Hematopoietic multipotent progenitor cell treated with erythropoietin and hydrocortisone succinate and interleukin-3 and kit ligand, for 15 days (in vitro differentiated cells): ENCODE results near the gene ARFGAP1.
"Not testable (repeated sequence)": the region's sequence is repeated elsewhere in the genome, so short reads cannot be mapped to it uniquely, and the experiment has no call there.

Experiments
- DNase-seq: peaks from one replicate; pipeline ENCODE4 v3.0.0-alpha.2; 2015; ENCODE audit warnings: low spot score

The ARFGAP1 gene

DNA sequence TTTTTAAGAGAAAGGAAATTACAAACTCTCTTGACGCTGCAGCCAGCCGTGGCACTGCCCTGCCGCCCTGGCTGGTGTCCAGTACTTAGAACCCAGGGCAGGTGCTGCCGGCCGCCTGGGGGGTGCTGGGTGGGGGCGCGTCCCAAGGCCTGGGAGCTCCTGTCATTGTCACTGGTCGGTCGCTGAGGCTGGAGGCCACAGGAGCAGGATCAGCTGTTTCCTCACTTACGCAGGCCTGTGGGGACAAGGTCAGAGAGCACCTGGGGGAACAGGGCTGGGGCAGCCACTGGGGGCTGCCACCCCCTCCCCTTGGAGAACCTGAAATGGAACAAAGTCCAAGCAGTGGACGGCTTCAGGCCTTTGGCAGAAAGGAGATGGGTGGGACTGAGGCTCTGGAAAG is 31.3 kb upstream of the ARFGAP1 start:
- no peak for DNase-seq

DNA sequence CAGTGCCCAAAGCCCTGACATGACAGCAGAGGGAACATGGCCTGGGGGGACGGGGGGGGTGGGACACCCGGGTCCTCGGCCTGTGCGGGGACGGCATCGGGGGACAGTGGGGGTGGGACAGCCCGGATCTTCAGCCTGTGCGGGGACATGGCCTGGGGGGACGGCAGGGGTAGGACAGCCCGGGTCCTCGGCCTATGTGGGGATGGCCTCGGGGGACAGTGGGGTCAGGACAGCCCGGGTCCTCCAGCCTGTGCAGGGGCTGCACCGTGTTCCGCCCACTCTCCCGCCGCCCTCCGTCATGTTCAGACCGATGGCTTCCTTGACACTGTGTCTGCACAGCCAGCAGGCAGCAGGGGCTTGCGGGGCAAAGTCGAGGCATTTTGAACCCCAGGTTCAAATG is 29.9 kb upstream of the ARFGAP1 start:
- DNase-seq, result no peak

DNA sequence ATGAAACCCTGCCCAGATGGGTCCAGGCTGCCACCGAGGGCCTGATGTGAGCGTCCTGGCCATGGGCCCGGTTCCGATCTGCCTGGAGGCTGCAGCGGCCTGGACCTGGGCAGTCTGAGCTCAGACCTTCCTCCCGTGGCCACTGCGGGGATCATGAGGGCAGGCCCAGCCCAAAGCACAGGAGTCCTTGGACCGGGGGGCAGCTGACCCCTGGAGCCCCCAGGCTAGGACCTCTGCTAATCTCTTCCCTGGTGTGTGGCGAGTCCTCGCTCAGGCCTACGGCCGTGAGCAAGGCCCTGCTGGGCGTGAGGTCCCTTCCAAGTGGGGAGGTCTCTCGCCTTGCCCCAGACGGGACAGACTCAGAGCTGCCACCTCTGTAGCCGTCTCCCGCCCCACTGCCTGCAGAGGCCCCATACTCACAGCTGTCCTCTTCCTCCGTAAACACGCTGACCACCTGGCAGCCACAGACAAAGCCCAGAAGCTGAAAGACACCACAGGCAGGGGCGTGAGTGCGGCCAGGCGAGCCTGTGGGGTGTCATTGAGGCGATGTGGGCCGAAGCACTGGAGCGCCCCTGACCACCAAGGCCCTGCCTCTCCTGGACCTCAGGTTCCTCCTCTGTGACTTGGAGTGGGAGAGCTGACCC is 28.9 kb upstream of the ARFGAP1 start:
- no peak for DNase-seq

DNA sequence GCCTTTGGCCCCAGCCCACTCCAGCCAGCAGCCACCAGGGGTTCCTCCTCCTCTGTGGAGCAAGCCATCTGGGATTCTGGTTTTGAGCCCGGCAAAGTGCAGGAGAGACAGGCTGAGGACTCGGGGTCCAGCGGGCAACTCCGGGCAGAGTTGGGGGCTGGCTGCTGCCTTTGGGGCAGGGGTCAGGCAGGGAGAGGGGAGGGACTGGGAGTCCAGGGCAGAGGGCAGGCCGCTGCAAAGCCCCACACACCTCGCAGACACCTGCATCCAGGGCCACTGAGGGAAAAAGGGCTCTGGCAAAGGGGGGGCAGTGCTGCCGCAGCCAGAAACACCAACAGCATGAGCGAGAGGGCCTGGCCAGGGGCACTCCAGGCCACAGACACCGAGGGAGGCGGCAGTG is 28.1 kb upstream of the ARFGAP1 start:
- DNase-seq, result no peak

DNA sequence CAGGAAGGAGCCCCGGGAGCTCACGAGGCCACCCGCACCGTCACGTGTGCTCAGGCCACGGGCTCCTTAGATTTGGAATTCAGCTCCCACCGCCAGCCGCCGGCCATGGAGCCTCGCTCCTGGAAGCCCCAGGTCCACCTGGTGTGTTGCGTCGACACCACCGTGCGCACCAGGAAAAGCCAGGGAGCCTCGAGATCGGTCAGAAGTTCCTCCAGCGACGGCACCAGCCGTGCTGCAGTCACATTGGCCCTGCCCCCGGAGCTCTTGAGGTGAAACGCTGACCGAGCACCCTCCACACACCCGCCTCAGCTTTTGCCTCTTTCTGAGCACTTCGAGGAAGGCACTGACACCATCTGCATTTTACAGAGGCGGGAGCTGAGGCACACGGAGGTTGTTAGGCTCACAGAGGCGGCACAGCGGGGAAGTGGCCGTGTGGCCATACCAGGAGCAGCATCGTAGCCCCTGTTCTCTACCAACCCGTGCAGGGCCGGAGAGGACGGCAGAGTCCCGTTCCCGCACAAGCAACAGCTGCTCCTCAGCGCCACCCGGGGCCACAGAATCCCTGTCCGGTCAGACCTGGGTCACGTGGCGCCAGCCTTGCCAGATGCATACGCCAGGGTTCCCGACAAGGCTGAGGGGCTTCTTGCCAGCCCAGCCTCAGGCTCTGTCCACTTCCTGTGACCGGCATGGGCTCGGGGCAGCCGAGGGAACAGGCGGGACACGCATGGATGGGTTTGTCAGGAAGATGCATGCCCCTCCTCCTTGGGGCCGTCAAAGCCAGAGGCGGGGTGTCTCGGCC is 25.9 kb upstream of the ARFGAP1 start:
- DNase-seq, result no peak

DNA sequence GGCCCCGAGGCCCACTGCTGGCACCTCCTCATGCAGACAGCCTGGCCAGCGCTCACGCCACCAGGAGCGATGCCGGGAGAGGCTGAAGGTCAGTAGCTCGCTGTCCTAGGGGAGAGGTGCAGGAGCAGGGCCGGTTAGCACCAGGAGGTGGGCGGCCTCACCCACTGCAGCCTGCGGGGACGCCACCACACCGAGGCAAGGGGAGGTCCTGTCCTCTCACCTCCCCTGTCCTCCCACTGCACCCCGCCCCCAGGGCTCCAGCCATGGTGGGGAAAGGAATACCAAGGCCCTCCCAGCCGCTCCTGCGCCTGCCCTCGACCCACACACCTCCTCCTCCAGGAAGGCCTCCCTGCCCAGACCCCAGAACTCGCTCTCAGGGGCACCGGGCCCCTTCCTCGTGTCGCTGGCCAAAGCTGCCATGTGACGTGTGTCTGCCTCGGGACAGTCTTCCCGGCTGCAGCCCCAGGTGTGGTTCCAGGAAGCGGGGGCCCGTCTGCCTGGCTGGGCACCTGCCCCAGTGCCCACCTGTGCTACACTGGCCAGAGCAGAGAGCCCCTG is 24.9 kb upstream of the ARFGAP1 start:
- no peak for DNase-seq

DNA sequence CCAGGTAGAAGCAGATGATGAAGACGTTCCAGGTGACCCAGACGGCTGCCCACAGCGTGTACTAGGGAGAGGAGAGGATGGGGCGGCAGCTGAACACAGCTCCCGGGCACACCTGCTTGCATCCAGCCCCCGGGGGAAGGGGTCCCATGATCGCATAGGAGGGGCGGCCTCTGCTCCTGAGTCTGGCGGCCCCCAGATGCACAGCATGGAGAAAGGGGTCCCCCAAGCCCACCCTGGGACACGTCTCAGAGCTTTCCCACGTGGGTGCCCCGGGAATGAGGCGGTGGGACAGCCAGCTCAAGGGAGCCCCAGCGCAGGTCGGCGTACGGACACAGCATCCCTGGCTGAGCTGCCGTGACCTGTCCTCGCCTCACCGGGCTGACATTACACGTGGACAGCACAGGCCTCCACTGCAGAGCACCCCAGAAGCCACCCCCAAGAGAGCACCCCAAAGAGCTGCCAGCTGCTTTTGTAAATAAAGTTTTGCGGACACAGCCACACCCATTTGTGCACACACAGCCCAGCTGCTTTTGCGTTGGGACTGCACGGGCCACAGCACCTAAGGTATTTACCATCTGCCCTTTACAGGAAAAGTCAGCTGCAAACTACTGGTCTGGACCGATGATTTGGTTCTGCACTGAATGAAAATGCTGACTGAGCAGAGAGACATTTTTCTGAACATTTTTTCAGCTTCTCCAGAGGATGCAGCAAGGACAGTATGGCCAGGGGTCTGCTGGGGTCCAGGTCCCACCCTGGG is 23.6 kb upstream of the ARFGAP1 start:
- DNase-seq, result no peak

DNA sequence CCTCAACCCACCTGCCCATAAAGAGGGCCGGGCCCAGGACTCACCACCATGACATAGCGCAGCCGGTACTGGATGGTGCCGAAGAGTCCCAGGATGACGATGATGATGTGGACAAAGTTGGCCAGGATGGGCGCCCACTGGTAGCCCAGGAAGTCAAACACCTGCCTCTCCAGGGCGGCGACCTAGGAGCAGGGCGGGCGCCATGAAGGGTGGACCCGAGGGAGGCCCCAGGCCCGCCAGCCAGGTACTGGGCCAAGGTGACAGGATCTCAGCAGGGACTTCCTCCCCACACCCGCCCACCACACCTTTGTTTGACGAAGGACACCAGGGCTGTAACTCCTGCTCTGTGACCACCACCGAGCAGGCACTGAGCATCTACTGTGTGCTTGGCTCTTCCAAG is 22.7 kb upstream of the ARFGAP1 start:
- no peak for DNase-seq

DNA sequence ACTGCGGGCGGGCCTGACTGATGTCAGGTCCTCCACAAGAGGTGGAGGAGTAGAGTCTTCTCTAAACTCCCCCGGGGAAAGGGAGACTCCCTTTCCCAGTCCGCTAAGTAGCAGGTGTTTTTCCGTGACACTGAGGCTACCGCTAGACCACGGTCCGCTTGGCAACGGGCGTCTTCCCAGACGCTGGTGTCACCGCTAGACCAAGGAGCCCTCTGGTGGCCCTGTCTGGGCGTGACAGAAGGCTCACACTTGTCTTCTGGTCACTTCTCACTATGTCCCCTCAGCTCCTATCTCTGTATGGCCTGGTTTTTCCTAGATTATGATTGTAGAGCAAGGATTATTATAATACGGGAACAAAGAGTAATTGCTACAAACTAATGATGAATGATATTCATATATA is 21.3 kb upstream of the ARFGAP1 start:
- not testable (repeated sequence) for DNase-seq

DNA sequence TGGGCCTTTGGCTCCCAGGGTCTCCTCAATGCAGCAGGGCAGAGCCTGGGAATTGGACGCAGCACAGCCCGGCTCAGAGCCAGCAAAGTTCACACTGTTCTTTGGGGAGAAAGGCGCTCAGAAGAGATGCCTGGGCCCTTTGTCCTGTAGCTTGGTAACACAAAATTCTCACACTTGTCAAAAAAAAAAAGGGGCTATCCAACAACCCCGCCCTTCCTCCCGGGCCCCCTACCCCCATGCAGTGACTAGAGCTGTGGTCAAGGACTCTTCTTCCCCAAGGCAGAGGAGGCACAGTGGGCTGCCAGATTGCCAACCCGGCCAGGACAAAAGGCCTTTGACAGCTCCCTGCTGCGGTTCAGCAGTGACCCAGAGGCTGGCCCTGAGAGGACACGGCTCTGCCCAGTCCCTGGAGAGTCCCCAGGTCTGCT is 20.3 kb upstream of the ARFGAP1 start:
- DNase-seq, result no peak

DNA sequence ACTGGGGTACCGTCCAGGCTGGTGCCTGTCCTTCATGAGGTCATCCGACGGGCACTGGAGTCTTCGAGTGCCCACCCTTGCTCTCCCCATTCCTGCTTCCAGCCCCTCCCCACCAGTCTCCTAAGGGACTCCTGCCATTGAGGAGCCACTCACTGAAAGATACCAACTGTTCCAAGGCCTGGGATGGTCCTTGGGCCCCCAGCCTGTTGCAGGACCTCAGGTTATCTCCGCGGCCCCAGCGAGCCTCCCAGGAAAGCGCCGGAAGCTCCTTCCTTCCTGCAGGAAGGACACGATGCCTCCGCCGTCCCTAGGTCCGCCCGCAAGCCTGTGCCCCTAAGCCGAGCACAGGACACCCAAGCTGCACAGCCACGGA is 19.6 kb upstream of the ARFGAP1 start:
- DNase-seq, result no peak

DNA sequence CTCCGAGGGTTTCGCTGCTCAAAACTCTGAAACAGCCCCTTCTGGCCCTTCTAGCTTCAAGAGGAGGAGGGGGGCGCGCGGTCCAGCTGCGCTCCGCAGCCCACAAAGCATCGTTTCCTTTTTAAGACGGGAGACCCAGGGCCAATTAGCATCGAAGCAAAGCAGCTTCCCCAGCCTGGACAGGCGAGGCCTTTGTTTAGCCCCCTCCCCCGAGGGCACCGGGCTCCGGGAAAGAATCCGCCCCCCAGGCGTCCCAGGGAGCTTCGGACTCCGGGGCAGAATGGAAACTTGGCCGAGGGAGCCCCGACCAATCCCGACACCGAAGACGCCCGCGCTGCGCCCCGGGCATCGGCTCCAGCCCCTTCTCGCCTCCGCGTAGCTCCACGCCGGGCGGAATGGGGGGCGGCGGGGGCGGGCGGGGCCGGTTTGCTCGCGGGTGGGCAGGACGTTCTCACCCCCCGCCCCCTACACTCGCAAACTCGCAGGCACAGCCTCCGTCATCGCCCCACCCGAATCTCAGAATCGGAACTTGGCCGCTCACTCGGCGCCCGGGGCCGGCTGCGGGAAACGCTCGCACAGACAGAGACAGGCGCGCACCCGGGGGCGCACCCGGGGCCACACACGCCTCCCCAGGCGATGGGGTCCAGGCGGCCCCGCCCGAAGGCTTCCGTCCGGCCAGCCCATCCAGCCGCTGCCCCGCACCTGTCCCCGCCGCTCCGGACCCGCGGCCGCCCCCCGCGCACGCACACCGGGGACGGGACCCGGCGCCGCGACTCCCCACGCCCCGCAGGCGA is 19.0 kb upstream of the ARFGAP1 start:
- no peak for DNase-seq

DNA sequence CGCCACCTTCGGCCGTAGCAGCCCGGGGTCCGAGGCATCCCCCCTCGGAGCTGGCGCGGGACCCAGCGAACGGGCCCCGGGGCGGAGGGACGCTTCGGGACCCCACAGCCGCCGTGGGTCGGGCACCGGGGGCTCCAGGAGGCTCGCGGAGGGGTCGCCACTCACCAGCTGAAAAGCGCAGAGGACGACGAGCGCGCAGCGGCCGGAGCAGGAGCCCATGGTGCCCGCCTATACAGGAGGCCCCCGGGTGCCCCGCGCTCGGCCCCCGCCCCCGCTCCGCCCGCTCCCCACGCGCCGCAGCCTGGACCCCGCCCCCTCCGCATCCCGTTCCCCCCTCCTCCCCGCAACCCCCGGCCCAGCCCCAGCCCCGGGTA is 18.4 kb upstream of the ARFGAP1 start, which contains the start of gene NKAIN4:
NKAIN4 (minus strand) TSS at position 232 of the 374 bp plus-strand sequence; CDS start at position 219, 13 bp downstream.
- no peak for DNase-seq

DNA sequence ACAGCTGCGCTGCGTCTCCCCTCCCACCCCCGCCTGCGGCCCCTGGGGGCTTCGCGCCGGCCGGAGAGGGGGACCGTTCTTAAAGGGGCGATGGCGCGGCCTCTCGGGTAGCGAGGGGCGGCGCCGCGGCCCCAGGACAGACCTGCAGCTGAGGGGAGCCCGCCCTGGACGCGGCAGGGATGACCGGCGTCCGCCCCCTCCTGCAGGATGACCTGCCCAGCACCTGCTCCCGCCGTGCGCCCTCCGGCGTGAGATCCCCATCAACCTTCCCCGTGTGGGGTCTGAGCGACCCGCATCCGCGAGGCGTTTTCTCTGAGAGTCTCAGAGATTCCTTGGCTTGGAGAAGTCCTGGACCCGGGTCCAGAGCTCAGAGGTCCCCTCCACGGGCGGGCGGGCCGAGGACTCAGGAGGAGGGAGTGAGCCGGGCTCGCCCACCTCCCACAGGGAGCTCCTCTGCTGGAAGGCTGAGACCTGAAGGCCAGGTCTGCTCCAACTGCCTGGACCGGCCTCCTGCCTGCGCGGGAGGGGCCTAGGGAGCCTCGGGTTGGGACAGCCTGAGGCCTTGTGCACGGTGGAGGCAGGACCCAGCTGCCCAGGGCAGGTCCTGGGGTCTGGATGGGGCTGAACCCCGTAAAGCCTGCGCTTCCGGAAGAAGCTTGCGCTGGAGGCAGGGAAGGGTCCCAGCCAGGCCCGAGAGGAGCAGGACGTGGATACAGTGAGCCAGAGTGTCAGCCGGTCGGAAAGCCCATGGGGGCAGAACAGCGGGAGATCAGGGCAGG is 17.8 kb upstream of the ARFGAP1 start:
- DNase-seq, result no peak

DNA sequence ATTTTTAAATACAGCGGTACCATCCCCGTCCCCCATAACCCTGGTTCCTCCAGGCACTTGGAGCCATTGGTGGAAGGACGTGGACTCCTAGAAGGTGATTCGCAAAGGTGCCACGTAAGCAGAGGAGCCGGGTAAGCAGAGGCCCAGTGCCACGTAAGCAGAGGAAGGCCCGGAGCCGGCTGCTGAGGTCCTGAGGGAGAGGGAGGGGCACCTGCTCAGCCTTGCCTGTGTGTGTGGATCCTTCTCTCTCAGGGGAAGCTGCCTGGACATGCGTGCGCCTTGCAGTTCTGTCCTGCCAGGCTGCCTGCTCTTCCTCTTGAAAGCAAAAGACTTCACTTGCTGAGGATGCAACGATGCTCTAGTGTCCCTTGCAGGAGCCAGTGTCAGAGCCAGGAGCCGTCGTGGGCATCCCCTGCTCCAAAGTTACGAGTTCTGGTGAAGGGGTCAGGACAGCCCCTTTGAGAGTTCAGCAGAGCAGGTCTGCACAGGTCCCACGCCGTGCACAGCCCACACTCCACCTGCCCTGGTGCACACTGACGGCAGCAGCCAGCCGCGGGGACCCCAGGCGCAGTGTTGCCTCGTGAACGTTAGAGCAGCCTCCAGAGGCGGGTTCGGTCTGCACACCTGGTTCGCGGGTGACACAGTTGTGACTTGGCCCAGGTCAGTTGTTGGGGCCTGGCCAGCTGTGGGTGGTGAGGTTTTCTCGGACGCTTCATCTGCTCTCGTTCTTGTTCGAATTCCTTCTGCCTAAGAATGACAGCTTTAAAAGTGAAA is 16.5 kb upstream of the ARFGAP1 start:
- no peak for DNase-seq

DNA sequence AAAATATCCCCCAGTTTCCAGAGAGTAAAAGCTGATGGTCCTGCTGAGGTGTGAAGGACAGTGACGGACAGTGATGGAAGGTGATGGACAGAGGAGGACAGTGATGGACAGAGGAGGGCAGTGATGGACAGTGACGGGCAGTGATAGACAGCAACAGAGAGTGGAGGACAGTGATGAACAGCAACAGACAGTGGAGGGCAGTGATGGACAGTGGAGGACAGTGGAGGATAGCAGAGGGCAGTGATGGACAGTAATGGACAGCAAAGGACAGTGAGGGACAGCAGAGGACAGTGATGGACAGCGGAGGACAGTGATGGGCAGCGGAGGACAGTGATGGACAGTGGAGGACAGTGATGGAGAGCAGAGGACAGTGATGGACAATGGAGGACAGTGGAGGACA is 15.7 kb upstream of the ARFGAP1 start:
- no peak for DNase-seq

DNA sequence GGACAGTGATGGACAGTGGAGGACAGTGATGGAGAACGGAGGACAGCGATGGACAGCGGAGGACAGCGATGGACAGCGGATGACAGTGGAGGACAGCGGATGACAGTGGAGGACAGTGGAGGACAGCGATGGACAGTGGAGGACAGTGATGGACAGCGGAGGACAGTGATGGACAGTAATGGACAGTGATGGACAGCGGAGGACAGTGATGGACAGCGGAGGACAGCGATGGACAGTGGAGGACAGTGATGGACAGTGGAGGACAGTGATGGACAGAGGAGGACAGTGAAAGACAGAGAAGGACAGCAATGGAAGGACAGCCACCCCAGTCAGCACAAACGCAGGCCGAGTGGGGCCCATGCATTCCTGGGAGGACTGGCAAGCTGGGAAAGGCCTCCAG is 15.0 kb upstream of the ARFGAP1 start:
- DNase-seq, result no peak

DNA sequence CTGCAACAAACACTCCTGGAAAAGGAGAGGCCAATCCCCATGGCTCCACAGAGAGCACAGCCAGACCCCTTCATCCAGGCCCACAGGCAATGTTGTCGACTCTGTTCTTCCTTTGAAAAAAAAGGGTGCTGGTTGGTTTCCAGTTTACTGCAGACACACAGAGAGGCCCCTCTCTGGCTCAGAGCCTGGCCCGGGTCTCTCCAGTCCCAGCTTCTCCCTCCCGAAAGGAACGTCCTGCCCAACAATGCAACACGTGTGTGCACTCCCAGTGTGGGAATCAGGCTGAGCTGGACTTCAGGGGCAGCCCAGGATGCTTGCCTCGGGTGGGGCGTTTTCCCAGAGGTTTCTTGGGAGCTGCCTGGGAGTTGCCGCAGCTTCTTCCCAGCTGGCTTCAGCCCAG is 13.8 kb upstream of the ARFGAP1 start:
- no peak for DNase-seq

DNA sequence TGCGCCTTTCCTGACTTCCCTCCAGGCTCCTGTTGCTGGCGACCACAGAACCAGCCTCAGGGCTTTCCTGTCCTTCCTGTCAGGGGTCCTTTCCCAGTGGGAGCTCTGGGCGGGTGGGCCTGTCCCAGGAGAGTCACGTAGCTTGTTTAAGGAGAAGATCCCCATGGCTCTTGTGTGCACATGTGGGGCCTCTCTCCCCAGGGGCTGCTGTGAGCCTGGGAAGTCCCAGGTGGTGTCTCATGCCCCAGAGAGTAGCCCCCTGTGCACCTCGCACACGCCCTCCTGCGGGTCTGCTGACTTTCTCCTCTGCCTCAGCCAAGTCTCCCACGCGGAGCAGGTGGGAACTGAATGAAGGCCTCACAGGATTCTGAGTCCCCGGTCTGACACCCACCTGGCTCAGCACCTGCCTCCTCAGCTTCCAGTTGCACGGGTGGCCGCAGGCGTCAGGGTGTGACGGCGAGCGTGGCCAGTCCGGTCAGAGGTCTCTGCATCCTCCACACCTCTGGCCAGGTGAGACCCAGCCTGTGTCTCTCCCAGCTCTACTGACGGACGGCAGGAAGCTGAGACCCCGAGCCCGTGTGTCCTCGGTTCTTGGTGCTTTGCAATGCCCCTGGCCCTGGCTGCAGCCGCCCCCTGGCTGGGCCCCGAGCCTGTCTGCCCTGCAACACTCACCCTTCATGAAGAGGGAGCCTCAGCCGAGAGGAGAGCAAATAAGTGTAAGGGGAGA is 12.7 kb upstream of the ARFGAP1 start:
- no peak for DNase-seq

DNA sequence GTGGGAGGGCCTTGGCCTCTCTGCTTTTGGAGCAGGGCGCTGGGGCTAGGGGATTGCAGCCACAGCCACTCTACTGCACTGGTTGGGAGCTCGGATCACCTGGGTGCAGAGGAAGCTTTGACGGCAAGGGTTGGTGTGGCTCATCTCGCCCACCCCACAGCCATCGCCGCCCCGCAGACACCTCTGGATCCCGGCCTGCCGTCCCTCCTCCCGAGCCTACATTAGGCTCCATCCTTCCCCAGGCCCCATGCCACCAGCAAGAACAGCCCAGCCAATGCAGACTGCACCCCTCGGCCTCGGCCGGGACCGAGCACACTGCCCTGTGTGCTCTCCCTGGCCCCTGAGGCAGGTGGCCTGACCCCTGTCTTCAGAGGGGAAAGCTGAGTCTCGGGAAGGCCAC is 12.1 kb upstream of the ARFGAP1 start:
- no peak for DNase-seq
